Epithelial cell of esophagus (primary cell): ENCODE results near the gene DISC1.

ENCODE experiments used
- DNase-seq: peaks from one replicate; pipeline ENCODE4 v3.0.0; 2010; ENCODE audit warnings: low read depth
- H3K4me3 ChIP-seq: 2 replicates; pipeline ENCODE4 v1.5.1; 2011; ENCODE audit warnings: mild to moderate bottlenecking, low read length, control low read depth
- TF ChIP-seq, protein P1 (sequence below): IDR thresholded peaks from 2 replicates; pipeline ENCODE4 v1.5.1; 2011; ENCODE audit warnings: low read depth, mild to moderate bottlenecking, low read length, control low read depth, inconsistent platforms; ENCODE audit not compliant: insufficient read depth; ENCODE audit errors: missing control alignments

Gene DISC1

DNA sequence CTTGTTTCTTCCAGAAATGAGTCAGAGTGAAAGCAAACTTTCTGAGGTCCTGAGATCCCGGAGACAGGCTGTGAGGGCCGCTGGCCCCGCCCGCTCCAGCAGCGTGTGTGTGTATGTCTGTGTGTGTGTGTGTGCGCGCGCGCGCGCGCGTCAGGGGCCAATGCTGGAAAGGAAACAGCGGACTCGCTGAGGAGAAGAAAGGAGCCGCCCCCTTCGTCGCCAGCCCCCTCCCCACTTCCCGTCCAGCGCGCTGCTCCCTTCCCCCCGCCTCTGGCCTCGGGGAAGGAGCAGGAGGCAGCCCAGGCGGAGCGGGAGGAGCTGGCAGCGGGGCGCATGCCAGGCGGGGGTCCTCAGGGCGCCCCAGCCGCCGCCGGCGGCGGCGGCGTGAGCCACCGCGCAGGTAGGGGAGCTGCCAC is at the start of gene DISC1:
DISC1 (plus strand) TSS at position 256 of the 416 bp plus-strand sequence; CDS start at position 334, 78 bp downstream.
- peak within 1 kb of the TSS; percentile 61 for H3K4me3 ChIP-seq
- DNase-seq, result peak; percentile 76
- TF ChIP-seq, protein P1, sequence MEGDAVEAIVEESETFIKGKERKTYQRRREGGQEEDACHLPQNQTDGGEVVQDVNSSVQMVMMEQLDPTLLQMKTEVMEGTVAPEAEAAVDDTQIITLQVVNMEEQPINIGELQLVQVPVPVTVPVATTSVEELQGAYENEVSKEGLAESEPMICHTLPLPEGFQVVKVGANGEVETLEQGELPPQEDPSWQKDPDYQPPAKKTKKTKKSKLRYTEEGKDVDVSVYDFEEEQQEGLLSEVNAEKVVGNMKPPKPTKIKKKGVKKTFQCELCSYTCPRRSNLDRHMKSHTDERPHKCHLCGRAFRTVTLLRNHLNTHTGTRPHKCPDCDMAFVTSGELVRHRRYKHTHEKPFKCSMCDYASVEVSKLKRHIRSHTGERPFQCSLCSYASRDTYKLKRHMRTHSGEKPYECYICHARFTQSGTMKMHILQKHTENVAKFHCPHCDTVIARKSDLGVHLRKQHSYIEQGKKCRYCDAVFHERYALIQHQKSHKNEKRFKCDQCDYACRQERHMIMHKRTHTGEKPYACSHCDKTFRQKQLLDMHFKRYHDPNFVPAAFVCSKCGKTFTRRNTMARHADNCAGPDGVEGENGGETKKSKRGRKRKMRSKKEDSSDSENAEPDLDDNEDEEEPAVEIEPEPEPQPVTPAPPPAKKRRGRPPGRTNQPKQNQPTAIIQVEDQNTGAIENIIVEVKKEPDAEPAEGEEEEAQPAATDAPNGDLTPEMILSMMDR, result no peak

- H3K4me3 ChIP-seq, result no peak overlapping the region
- no peak for DNase-seq
- TF ChIP-seq, protein P1, result no peak
These were observed 49.5 kb upstream of the DISC1 start for GRCh38 chr1:231576804-231577718.

- TF ChIP-seq, protein P1, result no peak
- no peak for DNase-seq
- H3K4me3 ChIP-seq, result no peak overlapping the region
These were observed 45.7 kb upstream of the DISC1 start for GRCh38 chr1:231580874-231581273.

- TF ChIP-seq, protein P1, result no peak
- H3K4me3 ChIP-seq, result no peak overlapping the region
These were observed 44.7 kb upstream of the DISC1 start for GRCh38 chr1:231581859-231582258.

GRCh38 chr1:231583376-231583775 is 43.2 kb upstream of the DISC1 start:
- H3K4me3 ChIP-seq, result no peak overlapping the region
- TF ChIP-seq, protein P1, result no peak
- DNase-seq, result no peak

More at GRCh38 chr1:231581859-231582258, 44.7 kb upstream of the DISC1 start:
- DNase-seq, result no peak

DNA sequence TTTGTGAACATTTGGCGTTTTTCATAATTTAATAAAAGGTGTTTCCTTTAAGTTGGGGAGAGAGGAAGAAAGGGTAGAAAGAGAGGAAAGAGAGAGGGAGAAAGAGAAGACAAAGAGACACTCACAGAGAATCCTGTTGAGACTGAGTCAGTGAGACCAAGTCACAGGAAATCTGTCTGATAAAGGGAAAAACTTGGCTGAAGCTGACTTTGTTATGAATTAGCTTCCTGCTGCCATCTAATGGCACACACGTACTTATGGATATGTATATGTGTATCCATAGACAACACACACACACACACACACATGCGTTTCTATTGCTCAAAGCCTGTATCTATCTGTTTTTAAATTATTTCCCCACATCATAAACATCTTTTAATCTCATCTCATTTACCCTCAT is 42.5 kb upstream of the DISC1 start:
- TF ChIP-seq, protein P1, result peak; percentile 31
- H3K4me3 ChIP-seq, result no peak overlapping the region
- DNase-seq, result peak; percentile 66
